GM15510 (cell line): ENCODE data around the gene COMMD7.

Source experiments
- POLR2A ChIP-seq: IDR thresholded peaks from 3 replicates; pipeline ENCODE4 v1.6.1; 2011; ENCODE audit warnings: borderline replicate concordance; ENCODE audit not compliant: insufficient read length; ENCODE audit errors: extremely low read depth

COMMD7 gene

GRCh38 chr20:32675223-32675975 is 67.9 kb downstream of the COMMD7 start:
- no peak for TF ChIP-seq POLR2A

GRCh38 chr20:32674362-32674789 is 68.9 kb downstream of the COMMD7 start:
- TF ChIP-seq POLR2A: no peak

- peak; percentile 57 for TF ChIP-seq POLR2A
These were observed 70.0 kb downstream of the COMMD7 start for GRCh38 chr20:32672982-32673851.

DNA sequence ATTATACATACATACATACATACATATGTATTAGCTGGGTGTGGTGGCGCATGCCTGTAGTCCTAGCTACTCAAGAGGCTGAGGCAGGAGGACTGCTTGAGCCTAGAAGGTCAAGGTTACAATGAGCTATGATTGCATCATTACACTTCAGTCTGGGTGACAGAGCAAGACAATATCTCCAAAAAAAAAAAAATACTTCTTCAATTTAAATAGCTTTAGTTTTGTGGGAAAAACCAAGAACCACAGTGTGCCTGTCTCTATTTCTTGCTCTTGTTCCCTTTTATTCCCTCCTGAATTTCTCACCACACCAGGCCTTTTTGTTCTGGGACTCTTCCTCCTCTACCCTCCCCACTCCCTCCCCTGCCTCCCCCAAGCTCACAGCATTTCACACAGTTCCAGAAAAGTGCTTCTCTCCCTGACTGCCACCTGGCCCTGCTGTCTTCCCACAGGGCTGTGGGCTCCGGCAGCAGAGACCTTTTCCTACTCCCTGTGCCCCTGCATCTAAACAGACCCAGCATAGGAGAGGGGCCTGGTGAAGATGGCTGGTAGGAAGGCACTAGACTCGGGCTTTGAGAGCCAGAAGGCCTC is 70.8 kb downstream of the COMMD7 start:
- TF ChIP-seq POLR2A: no peak

- TF ChIP-seq POLR2A: no peak
These were observed 72.4 kb downstream of the COMMD7 start for GRCh38 chr20:32670773-32671455.

DNA sequence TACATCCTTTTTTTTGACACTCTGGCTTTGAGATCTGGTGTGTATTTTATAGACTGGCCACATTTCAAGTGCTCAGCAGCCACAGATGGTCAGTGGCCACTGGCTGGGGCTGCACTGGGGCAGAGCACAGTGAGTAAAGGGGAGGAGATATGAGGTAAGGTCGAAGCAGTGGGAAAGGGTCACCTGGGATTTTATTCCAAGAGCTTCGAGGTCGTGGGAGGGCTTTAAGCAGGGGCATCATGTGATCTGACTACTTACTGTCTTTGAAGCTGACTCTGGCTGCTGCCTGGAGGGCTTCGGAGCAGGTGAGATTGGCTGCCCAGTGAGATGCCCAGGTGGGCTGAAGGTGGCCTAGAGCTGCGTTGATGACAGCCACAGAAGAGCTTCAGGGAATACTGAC is 76.2 kb downstream of the COMMD7 start:
- TF ChIP-seq POLR2A: no peak

DNA sequence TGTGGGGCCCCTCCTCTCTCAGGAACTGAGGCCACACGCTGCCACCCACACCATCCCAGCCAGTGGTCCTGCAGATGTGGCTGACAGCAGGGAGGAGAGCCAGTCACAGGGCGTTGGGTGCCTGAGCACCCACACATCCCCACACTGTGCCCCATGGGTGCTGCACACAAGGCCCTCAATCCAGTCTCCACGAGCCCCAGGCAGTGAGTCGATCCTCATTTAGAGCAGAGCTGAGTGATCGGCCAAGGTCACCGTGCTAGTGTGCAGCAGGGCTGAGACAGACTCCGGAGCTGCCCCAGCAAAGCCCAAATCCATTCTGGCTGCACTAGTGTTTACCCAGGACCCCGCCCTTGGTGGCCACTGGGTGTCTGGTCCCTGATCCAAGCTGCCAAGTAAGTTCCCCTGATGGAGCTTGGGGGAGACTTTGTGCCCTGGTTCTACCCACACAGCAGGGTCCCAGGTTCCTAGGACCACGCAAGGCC is 78.5 kb downstream of the COMMD7 start:
- no peak for TF ChIP-seq POLR2A

DNA sequence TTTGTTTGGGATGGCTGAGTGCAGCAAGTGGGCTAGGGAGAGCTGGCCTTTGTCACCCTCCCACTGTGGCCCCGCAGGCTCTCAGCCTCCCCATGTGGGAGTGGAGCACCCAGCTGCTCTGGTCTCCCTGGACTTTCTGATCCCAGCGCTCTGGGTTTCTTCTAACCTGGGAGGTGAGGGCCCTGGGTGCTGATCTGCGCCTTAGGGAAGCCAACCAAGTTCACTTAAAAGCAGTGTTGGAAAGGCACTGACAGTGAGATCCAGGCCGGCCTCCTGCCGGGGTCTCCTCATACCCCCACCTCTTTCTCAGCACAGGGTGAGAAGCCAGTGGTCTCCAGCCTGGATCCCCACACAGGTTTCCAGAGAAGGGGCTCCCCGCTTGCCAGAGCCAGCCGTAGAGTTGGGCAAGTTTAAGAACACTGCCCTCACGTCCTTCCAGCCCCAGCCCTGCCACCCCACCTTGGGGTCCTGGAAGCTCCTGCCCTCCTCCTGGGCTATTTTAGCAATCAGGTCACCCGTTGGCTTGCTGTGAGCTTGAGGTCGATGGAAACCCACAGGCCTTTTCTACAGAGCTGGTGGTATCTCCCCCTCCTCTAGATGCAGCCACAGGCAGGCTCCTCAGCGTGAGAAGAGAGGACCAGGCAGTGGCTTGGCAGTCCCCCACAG is 79.1 kb downstream of the COMMD7 start:
- TF ChIP-seq POLR2A: no peak

- TF ChIP-seq POLR2A: no peak
These were observed 79.8 kb downstream of the COMMD7 start for GRCh38 chr20:32663335-32664011.

- TF ChIP-seq POLR2A: no peak
These were observed 81.3 kb downstream of the COMMD7 start for GRCh38 chr20:32661820-32662528.

DNA sequence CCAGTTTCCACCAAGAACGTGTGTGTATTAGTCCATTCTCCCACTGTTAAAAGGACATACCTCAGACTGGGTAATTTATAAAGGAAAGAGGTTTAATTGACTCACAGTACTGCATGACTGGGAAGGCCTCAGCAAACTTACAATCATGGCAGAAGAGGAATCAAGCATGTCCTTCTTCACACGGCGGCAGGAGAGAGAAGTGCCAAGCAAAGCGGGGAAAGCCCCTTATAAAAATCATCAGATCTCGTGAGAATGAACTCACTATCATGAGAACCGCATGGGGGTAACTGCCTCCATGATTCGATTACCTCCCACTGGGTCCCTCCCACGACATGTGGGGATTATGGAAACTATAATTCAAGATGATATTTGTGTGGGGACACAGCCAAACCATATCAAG is 82.6 kb downstream of the COMMD7 start:
- no peak for TF ChIP-seq POLR2A

DNA sequence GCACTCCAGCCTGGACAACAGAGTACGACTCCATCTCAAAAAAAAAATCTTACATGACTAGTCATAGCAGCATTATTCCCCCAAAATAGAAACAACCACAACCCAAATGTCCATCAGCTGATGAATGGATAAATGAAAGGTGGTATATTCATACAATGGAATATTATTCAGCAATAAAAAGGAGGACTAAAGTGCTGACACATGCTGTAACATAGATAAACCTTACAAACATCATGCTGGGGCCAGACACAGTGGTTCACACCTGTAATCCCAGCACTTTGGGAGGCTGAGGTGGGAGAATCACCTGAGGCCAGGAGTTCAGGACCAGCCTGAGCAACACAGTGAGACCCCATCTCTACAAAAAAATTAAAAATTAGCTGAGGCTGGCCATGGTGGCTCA is 86.4 kb downstream of the COMMD7 start:
- TF ChIP-seq POLR2A: no peak

- TF ChIP-seq POLR2A: no peak
These were observed 87.3 kb downstream of the COMMD7 start for GRCh38 chr20:32655903-32656512.
